NCI-H1092 (cell line): ENCODE measurements around the gene ASAP3.

Source experiments
- DNase-seq: peaks from one replicate; lab custom pipeline; 2025; lab: John Stamatoyannopoulos, UW

Gene ASAP3

GRCh38 chr1:23477359-23478144 lies 6.4 kb downstream of the ASAP3 start:
- DNase-seq = no peak

DNA sequence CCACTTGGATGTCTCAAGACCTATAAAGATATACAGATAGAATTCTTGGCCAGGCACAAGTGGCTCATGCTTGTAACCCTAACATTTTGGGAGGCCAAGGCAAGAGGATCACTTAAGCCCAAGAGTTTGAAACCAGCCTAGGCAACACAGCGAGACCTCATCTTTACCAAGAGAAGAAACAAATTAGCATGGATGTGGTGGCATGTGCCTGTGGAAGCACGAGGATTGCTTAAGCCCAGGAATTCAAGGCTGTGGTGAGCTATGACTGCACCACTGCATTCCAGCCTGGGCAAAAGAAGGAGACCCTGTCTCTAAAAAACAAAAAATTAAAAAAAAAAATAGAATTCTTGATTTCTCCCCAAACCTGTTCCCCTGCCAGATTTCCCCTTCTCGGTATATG lies 8.3 kb downstream of the ASAP3 start:
- no peak for DNase-seq

DNA sequence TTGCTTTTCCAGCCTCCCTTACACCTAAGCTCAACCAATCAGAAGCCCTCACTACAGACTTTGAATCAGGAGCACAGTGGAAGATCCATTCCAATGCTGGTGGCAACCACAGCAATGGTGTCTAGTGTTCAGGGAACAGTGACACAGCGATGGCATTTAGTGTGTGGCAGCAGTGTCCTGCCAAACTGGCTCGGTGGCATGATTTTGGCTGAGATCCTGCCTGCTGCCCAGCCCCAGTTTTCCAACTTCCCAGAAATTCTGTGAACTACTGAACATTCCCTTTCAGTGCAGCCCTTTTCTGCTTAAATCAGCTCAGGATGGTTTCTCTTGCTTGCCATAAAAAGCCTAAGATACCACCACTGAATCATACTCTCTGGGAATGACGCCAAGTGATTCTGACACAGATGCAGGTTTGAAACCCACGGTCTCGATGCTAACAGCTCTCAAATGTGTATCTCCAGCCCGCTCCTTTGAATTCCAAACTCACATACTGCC lies 8.8 kb downstream of the ASAP3 start:
- no peak for DNase-seq

DNA sequence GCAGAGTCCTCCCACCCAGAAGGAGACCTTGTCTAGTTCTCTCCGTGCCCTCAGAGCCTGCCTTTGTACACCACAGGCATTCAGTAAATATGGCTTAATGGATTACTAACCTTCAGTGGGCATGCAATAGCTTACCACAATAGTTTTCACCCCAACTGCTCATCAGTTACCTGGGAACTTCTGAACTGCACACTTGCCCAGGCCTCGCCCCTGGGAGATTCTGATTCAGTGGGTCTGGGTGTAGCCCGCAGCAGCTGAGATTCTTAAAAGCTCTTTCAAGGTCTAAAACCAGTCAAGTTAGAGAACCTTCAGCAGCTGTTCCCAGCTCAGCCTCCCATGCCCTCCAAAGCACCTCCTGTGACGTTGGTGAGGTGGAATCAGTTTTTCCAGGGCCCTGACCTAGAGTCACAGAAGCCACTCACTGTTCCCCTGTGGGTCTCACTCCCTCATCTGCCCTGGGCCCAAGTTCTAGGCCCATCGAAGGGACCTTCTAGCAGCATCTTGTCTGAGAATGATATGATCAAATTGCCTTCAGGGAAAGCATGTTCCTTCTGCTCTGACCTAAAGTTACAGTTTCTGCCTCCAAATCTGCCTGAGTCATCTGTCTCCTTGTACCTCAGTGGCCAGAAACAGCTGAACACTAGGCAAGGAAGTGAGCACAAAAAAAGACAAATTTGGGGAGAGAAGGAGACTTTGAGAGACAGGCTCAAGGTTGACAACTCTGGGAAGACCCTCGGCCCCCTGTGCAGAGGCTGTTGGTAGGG lies 10.8 kb downstream of the ASAP3 start:
- DNase-seq = no peak

GRCh38 chr1:23472351-23473036 lies 11.5 kb downstream of the ASAP3 start:
- DNase-seq = no peak

DNA sequence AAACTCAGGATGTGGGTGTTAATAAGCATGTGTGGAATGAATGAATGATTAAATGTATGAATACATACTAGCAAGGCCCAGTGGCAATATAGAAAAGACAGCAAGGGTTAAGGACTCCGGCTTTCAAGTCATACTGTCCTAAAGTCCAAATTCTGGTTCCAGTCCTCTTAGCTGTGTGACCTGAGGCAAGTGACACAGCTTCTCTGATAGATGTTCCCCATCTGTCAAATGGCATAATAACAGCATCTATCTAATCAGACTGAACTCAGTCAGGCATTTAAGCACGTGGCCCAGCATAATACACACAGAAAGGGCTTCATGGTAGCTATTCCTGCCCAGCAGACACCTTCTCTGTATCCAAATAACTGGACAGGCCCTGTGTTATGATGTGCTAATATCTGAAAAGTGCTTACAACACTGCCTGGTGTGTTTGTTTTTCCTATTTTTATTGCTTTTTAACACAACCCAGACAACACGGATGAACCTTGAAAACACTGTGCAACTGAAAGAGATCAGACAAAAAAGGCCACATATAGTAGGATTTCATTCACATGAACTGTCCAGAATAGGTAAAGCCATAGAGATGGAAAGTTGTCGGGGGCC lies 12.4 kb downstream of the ASAP3 start:
- DNase-seq = no peak

- DNase-seq = no peak
These were observed 13.5 kb downstream of the ASAP3 start for GRCh38 chr1:23470282-23471070.

DNA sequence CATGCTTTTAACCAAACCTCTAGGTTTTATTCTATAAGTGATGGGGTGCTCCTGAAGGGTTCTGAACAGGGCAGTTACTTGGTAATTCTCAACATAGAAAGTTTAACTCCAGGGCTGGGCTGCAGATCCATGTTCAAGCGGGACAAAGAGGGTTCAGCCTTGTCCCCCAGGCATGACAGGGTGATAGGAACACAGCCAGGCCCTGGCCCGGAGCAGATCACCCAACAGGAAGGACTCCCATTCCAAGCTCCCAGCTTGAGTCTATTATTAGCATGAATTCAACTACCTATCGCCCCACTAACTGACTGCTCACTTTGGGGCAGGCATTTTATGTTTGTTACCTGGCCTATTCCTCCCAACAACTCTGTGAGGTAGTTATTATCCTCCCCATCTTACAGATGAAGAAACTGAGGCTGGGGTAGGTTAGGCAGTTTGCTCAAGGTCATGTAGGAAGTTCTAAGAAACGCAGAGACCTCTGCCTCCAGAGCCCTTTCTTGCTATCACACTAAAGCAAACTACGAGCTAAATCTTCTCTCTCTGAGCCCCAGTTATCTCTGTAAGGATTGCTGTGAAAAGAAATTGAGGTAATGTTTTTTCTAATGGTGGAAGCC lies 14.5 kb downstream of the ASAP3 start:
- no peak for DNase-seq

- DNase-seq = no peak
These were observed 17.5 kb downstream of the ASAP3 start for GRCh38 chr1:23466423-23466989.

DNA sequence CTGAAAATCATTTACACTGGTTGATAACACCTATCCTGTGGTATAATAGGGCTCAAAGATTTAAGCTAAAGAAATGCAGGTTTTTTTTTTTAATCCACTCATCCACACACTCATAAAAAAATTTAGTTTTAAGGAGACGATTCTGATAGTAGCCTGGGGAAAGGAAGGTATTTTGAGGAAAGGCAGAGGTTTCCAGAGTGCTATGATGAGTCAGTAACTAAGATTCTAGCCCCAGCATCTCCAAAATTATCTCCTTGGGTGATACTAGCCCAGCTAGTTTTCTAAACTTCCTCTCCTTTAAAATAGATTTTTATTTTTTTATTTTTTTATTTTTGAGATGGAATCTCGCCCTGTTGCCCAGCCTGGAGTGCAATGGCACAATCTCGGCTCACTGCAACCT lies 20.7 kb downstream of the ASAP3 start:
- DNase-seq = no peak

- DNase-seq = no peak
These were observed 21.2 kb downstream of the ASAP3 start for GRCh38 chr1:23462766-23463165.

DNA sequence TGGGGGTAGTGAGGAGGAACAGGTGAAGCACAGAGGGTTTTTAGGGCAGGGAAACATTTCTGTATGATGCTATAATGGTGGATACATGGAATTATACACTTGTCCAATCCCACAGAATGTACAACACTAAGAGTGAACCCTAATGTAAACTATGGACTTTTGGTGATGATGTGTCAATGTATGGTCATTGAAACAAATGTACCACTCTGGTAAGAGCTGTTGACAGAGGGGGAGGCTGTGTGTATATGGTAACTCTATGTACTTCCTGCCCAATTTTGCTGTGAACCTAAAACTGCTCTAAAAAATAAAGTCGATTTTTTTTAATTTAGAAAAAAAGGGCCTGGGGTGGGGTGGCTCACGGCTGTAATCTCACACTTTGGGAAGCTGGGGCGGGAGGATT lies 22.9 kb downstream of the ASAP3 start:
- DNase-seq = no peak

DNA sequence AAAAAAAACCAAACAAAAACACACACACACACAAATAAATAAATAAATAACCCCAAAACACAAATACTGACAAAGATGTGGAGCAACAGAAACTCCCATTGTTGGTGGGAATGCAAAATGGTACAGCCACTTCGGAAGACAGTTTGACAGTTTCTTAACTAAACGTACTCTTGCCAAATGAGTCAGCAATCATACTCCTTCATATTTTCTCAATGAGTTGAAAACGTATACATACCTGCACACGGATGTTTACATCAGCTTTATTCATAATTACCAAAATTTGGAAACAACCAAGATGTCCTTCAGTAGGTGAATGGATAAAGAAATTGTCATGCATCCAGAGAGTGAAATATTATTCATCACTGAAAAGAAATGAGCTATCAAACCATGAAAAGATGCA lies 23.5 kb downstream of the ASAP3 start:
- DNase-seq = no peak

DNA sequence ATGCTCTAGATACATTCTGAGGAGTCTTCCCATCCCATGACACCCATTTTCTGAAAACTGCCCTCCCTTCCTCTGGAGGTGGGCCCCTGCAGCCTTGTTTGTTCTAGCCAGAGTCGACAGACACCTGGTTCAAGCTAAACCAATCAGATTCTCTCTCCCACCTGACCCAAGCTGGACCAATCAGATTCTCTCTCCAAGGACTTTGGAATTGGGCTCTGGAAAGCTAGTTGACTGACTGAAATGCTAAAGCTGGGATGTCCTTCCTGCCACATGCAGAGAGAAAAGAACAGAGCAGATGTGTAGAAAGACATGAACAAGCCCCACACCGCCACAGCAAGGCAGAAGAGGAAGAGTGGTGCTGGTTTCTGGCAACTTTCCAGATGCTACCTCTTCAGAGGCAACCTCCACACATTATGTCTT lies 24.6 kb downstream of the ASAP3 start:
- DNase-seq = no peak

DNA sequence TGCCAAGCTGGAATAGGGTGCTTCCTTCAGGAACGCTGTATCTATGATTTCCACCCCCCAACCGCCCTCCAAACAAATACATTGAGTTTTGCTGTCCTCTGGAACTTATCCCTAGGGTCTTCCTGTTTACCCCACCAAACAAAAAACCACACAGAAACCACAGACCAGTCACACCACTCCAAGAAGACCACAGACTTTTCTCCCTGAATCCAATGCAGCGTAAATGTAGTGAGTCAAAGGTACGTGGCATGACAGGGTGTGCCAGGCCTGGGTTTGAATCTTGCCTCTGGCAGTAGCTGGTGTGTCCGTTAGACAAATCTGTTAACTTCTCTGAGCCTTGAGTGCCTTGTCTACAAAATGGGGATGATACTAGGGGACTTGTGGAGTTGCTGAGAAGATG lies 27.8 kb downstream of the ASAP3 start:
- no peak for DNase-seq

DNA sequence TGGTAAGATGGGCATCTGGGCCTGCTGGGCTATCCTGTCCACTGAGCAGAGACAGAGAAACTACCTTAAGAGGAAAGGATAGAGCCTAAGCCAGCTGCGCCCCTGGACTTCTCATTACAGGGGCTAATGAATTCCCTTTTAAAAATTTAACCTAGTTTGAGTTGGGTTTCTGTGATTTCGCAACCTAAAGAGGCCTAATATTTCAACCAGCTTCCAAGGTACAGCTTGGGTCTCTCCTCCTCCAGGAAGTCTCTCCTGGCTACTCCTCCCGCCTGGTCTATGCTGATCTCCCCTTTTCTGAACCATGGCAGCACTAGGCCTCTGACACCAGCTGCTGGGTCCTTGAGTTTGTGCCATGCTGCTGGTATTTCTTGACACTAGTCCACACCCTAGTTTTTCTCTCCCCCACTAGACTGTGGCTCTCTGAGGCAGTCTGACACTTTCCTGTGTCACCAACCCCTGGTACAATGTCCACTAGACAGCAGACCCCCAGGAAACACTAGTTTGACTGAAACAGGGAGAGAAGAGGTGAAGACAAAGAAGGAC lies 30.5 kb downstream of the ASAP3 start:
- DNase-seq = no peak

DNA sequence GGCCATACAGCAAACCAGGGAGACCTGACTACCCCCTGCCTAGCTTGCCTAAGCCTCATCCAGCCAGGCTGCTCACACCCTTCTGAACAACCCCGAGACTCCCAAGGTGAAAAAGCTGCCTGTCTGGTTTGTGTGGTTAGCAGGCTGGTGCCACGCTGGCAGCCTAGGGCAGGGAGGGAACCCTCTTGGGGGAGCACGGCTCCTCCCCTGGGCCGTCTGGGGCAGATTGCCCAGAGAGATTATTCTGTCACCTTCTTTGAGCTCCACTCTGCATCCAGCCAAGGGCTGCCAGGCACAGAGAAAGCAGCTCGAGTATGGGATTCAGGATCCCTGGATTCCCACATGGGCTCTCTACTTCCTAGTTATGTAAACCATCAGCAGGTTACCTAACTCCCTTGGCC lies 32.0 kb downstream of the ASAP3 start:
- no peak for DNase-seq

GRCh38 chr1:23451441-23451840 lies 32.5 kb downstream of the ASAP3 start:
- no peak for DNase-seq

GRCh38 chr1:23450894-23451293 lies 33.1 kb downstream of the ASAP3 start:
- no peak for DNase-seq

- no peak for DNase-seq
These were observed 34.0 kb downstream of the ASAP3 start for GRCh38 chr1:23449958-23450357.
